ENCODE data around the gene FTHL17. TPM values are rescaled to one million over a fixed set of nuclear protein-coding genes. Genes with fewer than 3 reads are reported as not detected.

FTHL17 gene
- total RNA-seq, 4 donors from 2014 or later, result not detected

- intact Hi-C loops (cut with DNase I; ENCODE audit: low total_unique reads), result no loop called here
- no peak for DNase-seq
- no peaks in the 10 kb centered on the region for H3K36me3 ChIP-seq
- H3K27me3 ChIP-seq, result no peaks in the 10 kb centered on the region
- no peak overlapping the region for H3K4me3 ChIP-seq
- no peak overlapping the region for H3K27ac ChIP-seq
- H3K4me1 ChIP-seq, result no peaks in the 10 kb centered on the region
- TF ChIP-seq POLR2A (IDR thresholded peaks at IDR 0.05), result no peak
- TF ChIP-seq, protein P1, sequence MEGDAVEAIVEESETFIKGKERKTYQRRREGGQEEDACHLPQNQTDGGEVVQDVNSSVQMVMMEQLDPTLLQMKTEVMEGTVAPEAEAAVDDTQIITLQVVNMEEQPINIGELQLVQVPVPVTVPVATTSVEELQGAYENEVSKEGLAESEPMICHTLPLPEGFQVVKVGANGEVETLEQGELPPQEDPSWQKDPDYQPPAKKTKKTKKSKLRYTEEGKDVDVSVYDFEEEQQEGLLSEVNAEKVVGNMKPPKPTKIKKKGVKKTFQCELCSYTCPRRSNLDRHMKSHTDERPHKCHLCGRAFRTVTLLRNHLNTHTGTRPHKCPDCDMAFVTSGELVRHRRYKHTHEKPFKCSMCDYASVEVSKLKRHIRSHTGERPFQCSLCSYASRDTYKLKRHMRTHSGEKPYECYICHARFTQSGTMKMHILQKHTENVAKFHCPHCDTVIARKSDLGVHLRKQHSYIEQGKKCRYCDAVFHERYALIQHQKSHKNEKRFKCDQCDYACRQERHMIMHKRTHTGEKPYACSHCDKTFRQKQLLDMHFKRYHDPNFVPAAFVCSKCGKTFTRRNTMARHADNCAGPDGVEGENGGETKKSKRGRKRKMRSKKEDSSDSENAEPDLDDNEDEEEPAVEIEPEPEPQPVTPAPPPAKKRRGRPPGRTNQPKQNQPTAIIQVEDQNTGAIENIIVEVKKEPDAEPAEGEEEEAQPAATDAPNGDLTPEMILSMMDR (IDR thresholded peaks at IDR 0.05), result no peak
- no peaks in the 10 kb centered on the region for H3K9me3 ChIP-seq
Measured at GRCh38 chrX:31092970-31093638, 21.3 kb upstream of the FTHL17 start.

GRCh38 chrX:31092476-31092875, 20.6 kb upstream of the FTHL17 start:
- Histone ChIP-seq H3K36me3 (no peaks in the 10 kb centered on the region), H3K4me3 (no peak overlapping the region), H3K9me3 (no peaks in the 10 kb centered on the region), H3K27ac (no peak overlapping the region), H3K27me3 (no peaks in the 10 kb centered on the region), H3K4me1 (no peaks in the 10 kb centered on the region)
- TF ChIP-seq POLR2A (IDR thresholded peaks at IDR 0.05), result no peak
- TF ChIP-seq, protein P1 (IDR thresholded peaks at IDR 0.05), result no peak
- intact Hi-C loops (cut with DNase I; ENCODE audit: low total_unique reads), result no loop called here
- no peak for DNase-seq

DNA sequence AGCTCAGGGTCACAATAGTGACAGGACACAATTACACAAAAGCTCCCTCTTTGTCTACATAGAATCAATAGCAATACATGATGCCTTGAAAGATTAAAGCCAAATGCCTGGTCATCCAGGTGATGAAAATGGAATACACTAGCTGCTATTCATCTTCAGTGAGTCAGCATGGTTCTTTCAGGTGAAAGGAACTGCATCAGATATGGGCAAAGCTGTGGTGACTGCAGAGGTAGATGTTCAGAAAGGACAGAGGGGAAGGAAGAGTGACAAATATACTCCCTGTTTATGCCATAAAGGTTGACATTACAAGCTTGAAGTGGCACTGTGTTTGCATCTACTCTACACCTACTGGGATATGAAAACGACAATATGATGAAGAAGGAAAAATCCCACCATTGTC, 20.0 kb upstream of the FTHL17 start:
- DNase-seq, result no peak
- no peaks in the 10 kb centered on the region for H3K9me3 ChIP-seq

DNA sequence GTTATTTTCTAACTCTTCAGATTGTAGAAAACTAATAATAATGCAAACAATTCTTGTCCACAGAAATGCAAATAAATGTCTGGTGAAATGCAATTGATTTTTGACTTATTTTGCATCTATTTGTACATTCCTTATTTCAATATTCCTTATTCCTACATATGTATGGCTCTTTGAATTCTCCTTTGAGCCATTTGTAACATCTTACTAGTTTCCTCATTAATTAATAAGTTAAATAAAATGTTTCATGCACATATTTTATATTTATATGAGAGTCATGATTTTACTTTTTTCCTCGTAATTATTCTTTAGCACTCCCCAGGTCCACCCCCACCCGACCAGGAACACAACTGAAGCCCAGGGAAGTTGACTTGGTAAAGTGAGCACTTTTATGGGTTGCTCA, 2.7 kb upstream of the FTHL17 start:
- intact Hi-C loops (cut with DNase I; ENCODE audit: low total_unique reads), result no loop called here
- H3K27ac ChIP-seq, result no peak overlapping the region
- H3K27me3 ChIP-seq, result no peaks in the 10 kb centered on the region
- H3K4me3 ChIP-seq, result no peak overlapping the region
- H3K4me1 ChIP-seq, result no peaks in the 10 kb centered on the region
- no peak for TF ChIP-seq POLR2A (IDR thresholded peaks at IDR 0.05)
- TF ChIP-seq, protein P1 (IDR thresholded peaks at IDR 0.05), result no peak
- H3K9me3 ChIP-seq, result peaks cover 0 to 3% of the 10 kb centered on the region in 2 donors
- no peak for DNase-seq
- no peaks in the 10 kb centered on the region for H3K36me3 ChIP-seq

More for the DNA sequence above, 20.0 kb upstream of the FTHL17 start:
- intact Hi-C loops (cut with DNase I; ENCODE audit: low total_unique reads), result no loop called here
- Histone ChIP-seq H3K27me3 (no peaks in the 10 kb centered on the region), H3K4me3 (no peak overlapping the region), H3K4me1 (no peaks in the 10 kb centered on the region), H3K27ac (no peak overlapping the region), H3K36me3 (no peaks in the 10 kb centered on the region)
- no peak for TF ChIP-seq POLR2A (IDR thresholded peaks at IDR 0.05)
- TF ChIP-seq, protein P1 (IDR thresholded peaks at IDR 0.05), result no peak

GRCh38 chrX:31071262-31071661, 579 bp downstream of the FTHL17 start:
- no peak for DNase-seq
- H3K4me3 ChIP-seq, result no peak overlapping the region
- intact Hi-C loops (cut with DNase I; ENCODE audit: low total_unique reads), result no loop called here

More at GRCh38 chrX:31071262-31071661, 579 bp downstream of the FTHL17 start:
- no peaks in the 10 kb centered on the region for H3K9me3 ChIP-seq
- no peaks in the 10 kb centered on the region for H3K27me3 ChIP-seq
- no peaks in the 10 kb centered on the region for H3K4me1 ChIP-seq
- no peaks in the 10 kb centered on the region for H3K36me3 ChIP-seq
- no peak for TF ChIP-seq POLR2A (IDR thresholded peaks at IDR 0.05)
- TF ChIP-seq, protein P1 (IDR thresholded peaks at IDR 0.05), result no peak
- no peak overlapping the region for H3K27ac ChIP-seq

Measured in uterus (tissue), 4 donors.